Superior temporal gyrus (tissue), 1 donor: ENCODE data around the gene AP3D1.

Experiments
- DNase-seq: peaks from one replicate; pipeline ENCODE4 v3.0.0-alpha.2; 2016; ENCODE audit errors: extremely low spot score

AP3D1 gene

GRCh38 chr19:2181633-2181997 lies 30.2 kb upstream of the AP3D1 start:
- DNase-seq = no peak

GRCh38 chr19:2180881-2181632 lies 29.7 kb upstream of the AP3D1 start:
- no peak for DNase-seq

GRCh38 chr19:2180114-2180513 lies 28.7 kb upstream of the AP3D1 start:
- no peak for DNase-seq

- DNase-seq = no peak
These were observed 27.7 kb upstream of the AP3D1 start for GRCh38 chr19:2179095-2179494.

GRCh38 chr19:2176337-2176994 lies 25.1 kb upstream of the AP3D1 start:
- no peak for DNase-seq

- DNase-seq = no peak
These were observed 24.4 kb upstream of the AP3D1 start for GRCh38 chr19:2175742-2176141.

GRCh38 chr19:2173767-2174577 lies 22.6 kb upstream of the AP3D1 start:
- DNase-seq = no peak

- no peak for DNase-seq
These were observed 22.0 kb upstream of the AP3D1 start for GRCh38 chr19:2173388-2173766.

GRCh38 chr19:2171349-2172145 lies 20.2 kb upstream of the AP3D1 start:
- no peak for DNase-seq

GRCh38 chr19:2170987-2171348 lies 19.6 kb upstream of the AP3D1 start:
- DNase-seq = no peak

- no peak for DNase-seq
These were observed 18.9 kb upstream of the AP3D1 start for GRCh38 chr19:2170219-2170618.

GRCh38 chr19:2168619-2169424 lies 17.5 kb upstream of the AP3D1 start:
- DNase-seq = peak; percentile 91

- peak; percentile 31 for DNase-seq
These were observed 16.7 kb upstream of the AP3D1 start for GRCh38 chr19:2167896-2168618.

GRCh38 chr19:2166741-2167738 lies 15.7 kb upstream of the AP3D1 start:
- no peak for DNase-seq

GRCh38 chr19:2164020-2164998 lies 12.9 kb upstream of the AP3D1 start:
- DNase-seq = no peak

- no peak for DNase-seq
These were observed 9.0 kb upstream of the AP3D1 start for GRCh38 chr19:2160379-2160778.

GRCh38 chr19:2157452-2157851 lies 6.1 kb upstream of the AP3D1 start:
- DNase-seq = no peak

- no peak for DNase-seq
These were observed 3.3 kb upstream of the AP3D1 start for GRCh38 chr19:2154587-2155075.
